ENCODE measurements around the gene ACO1.

ACO1 gene

DNA sequence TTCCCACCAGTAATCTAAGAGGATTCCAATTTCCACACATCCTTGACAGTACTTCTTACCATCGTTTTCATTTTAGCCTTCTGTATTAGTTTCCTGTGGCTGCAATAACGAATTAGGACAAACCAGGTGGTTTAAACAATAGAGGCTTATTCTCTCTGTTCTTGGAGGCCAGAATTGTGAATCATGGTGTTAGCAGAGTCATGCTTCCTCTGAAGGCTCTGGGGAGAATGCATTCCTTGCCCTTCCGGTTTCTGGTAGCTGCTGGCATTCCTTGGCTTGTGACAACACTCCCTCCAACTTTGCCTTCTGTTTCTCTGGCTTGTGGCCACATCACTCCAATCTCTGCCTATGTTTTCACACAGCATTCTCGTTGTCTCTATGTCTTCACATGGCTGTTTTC, 118.0 kb downstream of the ACO1 start:
- DNase-seq = no peak

DNA sequence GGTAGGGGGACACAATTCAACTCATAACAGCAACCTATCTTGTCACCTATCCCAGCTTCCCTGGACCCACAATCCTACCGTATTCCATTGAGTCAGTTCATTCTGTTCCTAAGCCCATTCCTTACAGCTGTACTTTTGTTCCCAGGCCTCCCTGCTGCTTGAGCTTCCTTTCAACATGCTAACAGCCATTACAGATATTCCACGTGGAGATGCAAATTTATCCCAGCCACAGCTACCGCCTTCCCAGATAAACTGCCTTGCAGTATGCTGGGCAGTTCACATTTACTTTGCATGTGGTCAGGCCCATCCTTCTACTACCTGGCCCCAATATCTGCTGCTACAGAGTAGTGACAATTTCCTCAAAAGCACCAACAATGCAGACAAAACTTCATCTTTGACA, 118.6 kb downstream of the ACO1 start:
- DNase-seq = no peak

All from NCI-H1105 (cell line).